GM21737 (cell line): ENCODE data around the gene GNG14.
"Not testable (repeated sequence)": the region's sequence is repeated elsewhere in the genome, so short reads cannot be mapped to it uniquely, and the experiment has no call there.

ENCODE experiments used
- ATAC-seq: cut with Tn5 transposase; IDR thresholded peaks from one replicate; pipeline ENCODE4 v1.9.1; 2021; ENCODE audit warnings: mild to moderate bottlenecking, moderate library complexity; ENCODE audit not compliant: unreplicated experiment

The GNG14 gene

DNA sequence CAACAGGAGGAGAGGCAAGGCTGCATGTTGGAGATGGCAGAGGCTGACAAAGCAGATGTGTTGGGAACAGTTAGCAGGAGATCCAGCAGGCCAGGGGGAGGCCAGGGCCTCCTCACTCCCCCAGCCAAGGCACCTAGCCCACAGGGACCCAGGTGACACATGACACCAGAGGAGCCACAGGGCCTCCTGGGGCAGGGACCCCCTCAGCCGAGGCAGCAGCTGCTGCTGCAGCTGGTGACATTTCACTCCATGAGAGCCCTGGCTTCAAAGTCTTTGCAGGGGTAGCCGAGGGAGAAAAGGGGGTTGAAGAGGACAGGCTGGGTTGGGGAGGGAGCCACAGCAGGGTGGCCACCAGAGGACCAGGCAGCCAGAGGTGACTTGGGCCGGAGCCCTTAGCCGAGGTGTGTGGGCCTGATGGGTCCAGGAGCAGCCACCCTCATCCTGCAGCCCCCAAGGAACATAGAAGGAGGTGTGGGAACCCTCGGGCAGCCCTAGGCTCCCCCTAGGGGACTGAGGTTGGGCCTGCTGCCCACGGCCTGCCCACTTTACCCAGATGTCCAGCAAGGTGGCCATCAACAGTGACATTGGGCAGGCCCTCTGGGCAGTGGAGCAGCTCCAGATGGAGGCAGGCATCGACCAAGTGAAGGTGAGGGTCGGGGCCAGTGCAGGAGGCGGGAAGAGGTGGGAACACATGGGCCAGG lies at the start of gene GNG14:
Gene GNG14, plus strand, starts transcription at position 503 of the 701 bp plus-strand sequence. Its CDS starts 51 bp downstream, at position 554.
- ATAC-seq: no peak

DNA sequence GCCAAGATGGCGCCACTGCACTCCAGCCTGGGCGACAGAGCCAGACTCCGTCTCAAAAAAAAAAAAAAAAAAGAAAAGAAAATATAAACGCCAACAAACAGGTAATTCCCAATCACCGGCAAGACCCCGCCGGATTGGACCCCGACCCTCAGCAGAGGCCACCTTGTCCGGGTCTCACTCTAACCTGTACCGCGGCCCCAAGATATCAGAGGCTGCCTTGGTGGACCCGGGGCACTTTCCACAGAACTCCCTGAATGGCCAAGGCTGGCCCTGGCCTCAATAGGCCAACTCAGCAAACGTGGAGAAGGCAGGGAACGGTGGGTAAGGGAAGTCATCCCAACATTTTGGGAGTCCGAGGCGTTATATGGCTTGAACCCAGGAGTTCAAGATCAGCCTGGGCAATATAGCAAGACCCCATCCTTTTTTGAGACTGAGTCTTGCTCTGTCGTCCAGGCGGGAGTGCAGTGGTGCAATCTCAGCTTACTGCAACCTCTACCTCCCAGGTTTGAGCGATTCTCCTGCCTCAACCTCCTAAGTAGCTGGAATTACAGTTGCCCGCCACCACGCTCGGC lies 49.1 kb upstream of the GNG14 start:
- no peak for ATAC-seq

DNA sequence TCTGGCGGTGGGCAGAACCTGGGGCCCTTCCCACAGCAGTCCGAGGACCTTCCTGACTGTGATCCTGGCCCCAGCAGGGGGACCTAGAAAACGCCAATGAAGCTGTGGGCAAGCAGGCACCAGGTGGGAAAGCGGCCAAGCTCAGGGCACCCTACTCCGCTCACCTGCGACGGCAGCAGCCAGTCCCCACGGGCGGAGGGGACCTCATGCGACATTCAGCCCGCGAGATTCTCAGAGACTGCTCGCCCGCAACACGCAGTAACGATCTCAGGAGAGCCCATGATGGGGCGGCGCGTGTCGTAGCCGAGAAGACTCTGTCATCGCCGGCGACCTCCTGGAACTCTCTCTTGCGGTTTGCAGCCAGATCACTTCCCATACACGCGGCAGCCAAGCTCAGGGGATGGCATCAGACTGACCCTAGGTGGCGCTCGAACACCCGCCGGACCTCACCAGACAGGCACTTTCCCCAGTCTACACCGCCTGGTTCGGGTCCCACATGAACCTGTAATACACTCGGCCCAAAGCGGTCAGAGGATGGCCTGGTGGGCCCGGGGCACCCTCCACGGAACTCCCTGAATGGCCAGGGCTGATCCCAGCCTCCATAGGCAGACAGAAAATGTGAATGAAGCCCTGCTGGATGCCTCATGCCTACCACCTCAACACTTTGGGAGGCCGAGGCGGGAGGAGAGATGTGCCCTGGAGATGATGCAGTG lies 47.7 kb upstream of the GNG14 start:
- ATAC-seq: peak; percentile 54

DNA sequence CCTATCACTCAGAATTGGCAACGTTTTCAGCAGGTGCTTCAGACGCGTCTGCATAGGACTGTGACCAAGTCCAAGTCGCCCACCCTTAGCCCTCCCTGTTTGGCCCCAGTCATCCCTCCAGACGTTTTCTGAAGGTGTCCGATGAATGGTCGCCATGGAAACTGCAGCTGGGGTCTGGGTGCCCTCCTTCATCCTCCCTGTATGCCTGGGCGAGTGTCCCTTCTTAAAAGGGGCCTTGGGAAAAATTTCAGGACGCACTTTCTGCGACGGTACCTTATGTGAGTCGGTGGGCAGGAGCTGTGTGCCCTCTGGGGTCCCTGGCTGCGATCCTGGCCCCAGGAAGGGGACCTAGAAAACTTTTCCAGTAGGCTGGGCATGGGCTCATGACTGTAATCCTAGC lies 46.3 kb upstream of the GNG14 start:
- no peak for ATAC-seq

DNA sequence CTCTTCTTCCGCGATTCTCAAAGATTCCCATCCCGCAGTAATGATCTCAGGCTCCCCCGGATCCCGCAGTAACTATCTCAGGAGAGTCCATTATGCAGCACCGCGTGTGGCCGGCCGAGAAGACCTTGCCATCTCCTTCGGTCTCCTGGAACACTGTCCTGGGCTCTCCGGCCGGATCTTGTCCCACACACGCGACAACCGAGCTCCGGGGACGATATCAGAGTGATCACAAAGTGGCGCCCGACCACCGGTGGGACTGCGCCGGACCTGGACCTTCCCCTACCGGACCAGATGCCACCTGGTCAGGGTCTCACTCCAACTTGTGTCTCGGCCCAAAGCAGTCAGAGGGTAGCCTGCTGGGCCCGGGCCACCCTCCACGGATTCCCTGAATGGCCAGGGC lies 45.3 kb upstream of the GNG14 start:
- no peak for ATAC-seq

DNA sequence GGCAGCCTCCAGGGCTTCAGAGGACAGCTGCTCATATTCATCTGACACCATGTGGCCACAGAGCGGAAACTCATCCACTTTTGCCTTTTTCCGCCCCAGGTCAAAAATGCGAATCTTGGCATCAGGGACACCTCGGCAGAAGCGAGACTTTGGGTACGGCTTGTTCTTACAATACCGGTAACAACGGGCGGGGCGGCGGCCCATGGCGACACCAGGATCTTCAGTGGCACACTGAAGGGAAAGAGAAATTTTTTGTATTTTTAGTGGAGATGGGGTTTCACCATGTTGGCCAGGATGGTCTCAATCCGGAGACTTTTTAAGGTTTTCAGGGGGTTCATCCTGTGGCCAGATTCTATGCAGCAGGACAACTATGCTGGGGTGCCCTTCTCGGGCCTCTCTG lies 44.1 kb upstream of the GNG14 start:
- ATAC-seq: not testable (repeated sequence)

DNA sequence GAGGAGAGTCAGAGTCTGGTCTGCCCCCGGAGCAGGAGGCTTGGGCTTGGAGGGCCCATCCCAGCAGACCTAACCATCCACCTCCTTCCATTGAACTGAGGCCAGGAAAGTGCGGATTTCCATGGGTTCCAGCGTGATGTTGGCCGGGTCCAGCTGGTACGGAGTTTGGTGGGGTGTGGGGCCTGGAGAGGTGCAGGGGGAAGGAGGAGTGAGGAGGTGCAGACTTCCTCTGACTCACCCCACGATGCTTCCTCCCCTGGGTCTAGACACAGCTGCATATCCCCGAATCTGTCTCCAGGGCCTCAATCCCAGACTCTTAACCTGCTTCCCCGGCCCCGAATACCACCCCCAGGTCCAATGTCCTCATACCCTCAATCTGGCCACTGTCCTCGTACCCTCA lies 41.2 kb upstream of the GNG14 start:
- no peak for ATAC-seq

DNA sequence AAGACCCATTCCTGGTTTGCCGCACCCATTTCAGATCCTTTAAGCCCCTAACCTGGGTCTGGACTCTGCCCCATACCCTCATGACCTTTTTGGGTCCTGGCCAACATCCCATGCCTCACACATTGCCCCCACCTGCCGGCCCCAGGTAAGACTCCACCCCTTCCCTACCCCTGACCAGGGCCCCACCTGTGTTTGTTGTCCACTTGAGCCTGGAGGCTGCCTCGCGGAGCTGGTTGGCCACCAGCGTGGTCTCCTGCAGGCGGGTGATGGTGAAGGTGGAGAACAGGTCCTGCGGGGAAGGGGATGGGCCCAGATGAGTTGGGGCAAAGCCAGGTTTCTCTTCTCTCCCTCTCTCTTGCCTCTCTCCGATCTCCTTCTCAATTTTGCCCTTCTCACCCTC lies 40.8 kb upstream of the GNG14 start:
- no peak for ATAC-seq

DNA sequence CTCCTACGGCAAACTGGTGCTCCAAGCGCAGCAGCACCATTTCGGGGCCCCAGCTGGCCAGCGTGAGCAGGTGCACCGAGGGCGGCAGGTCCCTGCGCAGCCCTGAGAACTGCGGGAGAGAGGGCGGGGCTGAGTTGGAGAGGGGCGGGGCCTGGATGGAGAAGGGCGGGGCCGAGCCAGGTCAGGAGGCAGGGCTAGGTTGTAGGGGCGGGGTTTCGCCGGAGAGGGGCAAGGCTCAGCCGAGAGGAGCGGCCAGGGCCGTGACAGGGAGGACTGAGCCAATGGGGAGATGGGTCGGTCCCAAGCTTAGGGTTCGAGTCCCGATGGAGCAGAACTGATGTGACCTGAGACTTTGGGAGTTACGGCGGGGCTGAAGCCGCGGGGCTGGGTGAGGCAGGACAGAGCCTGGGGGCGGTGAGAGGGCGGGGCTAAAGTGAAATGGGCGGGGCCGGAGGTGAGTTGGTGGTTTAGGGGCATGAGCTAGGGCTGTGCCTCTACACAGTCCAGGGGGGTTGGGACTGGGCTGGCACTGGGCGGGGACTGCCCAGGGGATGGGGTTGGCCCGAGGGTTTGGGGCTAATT lies 40.2 kb upstream of the GNG14 start:
- no peak for ATAC-seq

DNA sequence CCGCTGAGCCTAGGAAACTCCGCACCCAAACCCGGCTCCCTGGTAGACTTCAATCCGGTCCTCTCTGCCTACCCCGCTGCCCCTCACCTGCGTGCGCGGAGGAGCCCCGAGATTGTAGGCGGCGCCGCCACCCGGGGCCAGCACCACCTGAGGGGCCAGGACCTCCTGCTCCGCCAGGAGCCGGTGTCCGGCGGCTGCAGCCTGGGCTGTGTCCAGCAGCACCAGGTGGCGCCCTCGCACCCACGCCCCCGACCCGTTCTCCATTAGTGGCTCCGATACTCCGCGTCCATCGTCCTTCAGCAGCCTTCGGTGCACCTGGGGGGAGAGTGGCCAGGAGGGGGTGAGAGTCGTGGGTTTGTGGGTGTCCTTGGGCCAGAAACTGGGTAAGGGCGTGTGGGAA lies 39.7 kb upstream of the GNG14 start:
- no peak for ATAC-seq

DNA sequence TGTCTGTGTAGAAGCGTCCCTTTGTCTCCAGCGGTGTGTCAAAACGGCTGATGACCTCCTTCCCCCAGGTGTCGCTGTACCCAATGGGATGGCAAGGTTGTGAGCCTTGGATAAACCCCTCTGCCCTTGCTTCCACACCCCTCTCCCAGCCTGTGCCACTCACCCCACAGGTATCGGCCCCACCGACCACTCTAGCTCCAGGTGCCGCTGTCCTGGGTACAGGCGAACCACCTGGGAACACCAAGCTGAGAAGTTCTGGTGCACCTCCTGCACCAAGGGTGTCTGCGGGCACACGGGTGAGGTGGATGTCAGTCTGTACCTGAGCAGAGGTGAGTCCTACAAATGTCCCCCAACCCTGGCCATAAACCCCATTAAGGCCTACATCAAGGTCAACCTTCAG lies 37.9 kb upstream of the GNG14 start:
- no peak for ATAC-seq

DNA sequence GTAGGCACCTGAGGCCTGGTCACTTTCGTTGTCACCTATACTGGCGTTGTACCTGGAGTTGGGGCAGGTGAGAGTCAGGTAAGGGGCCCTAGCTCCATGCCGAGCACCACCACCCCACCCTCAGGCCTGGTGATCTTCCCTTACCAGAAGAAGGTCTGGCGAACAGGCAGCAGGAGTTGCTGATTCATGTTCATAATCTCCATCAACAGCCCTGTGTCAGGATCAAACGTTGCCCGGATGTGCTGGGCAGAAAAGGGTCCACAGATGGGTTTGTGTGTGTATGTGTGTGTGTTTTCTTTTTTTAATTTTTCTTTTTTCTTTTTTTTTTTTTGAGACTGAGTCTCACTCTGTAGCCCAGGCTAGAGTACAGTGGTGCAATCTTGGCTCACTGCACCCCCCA lies 35.6 kb upstream of the GNG14 start:
- no peak for ATAC-seq

DNA sequence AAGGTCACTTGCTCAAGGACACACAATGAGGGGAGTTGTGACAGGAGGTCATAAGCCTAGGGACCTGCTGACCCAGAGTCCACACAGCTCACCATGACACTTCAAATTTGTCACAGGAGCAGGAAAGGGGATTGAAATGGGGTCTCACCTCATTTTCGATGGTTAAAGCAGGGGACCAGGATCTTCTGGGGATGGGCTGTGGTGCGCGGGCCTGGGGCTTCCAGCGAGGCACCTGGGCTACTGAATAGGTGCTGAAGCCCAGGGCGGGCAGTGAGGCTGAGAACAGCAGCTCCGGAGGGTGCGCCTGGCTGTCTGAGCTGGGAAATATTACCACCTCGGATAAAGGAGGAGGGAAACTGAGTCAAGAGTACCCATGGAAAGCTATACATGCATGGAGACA lies 32.3 kb upstream of the GNG14 start:
- ATAC-seq: no peak

DNA sequence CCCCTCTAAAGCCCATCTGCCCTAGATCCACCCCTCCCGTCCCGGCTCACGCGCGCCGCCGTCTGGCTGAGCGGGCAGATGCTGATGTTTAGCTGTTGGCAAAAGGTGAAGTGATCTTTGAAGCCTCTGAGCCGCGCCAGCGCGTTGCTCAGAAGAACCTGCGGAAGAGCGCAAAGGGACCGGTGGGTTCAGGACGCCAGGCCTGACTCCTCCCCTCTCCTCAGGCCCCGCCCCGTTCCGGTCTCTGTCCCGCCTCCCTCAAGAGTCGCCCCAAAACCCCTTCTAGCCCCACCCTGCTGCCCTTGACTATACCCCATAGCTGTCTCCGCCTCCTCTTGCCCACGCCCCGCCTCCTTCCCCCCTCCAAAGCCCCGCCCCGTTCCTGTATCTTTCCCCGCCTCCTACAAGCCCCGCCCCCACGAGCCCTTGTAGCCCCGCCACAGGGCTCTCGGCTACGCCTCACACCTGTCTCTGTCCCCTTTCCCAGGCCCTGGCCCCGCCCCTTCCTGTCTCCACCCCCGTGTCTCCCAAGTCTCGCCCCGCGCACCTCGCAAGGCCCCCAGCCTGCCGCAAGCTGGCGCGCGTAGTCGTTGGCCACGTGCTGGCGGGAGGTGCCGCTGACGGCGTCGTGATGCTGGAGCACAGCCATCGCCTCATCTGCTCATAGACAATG lies 30.8 kb upstream of the GNG14 start:
- no peak for ATAC-seq

DNA sequence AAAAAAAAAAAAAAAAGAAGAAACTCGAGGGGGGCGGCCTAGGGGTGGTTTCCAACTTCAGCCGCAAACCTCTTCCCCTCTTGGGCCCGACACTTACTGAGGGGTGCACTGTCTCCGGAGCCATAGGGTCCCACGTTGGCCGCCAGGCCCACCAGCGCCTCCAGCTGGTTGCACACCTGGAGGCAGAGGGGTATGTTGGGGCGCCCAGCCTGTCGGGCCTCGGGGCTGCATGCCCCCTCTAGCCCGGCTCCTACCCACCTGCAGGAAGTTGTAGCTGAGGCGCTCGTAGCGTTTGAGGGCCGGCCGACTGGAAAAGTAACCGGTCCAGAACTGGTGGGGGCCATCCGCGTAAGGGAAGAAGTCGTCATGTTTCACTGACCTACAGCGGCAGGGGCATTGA lies 29.8 kb upstream of the GNG14 start:
- no peak for ATAC-seq

DNA sequence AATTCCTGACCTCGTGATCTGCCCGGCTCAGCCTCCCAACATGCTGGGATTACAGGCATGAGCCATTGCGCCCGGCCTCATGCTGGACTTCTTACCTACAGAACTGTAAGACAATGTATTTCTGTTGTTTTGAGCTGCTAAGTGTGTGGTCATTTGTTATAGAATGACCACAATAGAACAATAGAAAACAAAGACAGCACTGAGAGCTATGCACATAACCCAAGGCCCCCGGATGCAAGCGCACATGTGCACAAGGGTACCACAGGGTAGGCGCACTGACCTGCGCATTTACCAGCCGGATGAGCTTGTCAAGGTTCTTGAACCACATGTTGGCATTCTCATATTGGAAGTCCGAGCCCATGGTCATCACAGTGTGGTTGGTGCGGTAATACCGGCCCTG lies 26.8 kb upstream of the GNG14 start:
- ATAC-seq: no peak

DNA sequence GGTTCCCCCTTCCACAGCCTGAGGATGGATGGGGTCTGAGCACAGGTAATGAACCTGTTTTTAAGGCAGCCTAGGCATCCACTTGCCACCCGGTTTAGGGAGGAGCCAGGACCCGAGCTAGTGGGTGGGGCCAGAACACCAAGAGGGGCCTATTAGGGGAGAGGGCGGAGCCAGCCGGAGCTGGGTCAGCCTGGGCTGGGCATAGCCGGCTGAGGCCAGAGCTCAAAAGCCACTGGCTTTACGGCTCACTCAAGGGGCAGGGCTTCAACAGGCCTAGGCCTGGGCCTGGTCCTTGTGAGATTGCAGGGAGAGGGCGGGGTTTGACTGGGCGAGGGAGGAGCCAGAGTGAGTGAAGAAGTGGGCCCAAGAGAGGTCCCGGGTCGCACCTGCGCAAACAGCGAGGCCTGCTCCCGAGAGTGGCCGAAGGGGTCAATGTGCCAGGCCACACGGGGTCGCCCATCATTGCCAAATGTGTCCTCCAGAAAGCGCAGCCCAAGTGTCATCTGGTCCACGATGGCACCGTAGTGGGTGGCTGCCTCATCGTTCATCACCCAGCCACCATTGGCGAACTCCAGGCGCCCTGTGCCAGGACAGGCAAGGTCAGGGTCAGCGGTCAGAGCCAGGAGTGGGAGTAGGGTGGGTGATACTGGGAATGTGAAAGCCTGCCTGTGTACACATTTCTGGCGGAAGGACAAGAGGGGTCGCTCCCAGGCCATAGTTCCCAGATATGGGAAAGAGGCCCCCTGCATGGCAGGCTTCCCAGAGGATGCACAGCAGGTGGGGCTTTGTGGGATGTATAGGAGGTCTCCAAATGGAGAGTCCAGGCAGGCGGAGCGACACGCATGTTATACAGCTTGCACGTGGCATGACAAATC lies 23.2 kb upstream of the GNG14 start:
- no peak for ATAC-seq

DNA sequence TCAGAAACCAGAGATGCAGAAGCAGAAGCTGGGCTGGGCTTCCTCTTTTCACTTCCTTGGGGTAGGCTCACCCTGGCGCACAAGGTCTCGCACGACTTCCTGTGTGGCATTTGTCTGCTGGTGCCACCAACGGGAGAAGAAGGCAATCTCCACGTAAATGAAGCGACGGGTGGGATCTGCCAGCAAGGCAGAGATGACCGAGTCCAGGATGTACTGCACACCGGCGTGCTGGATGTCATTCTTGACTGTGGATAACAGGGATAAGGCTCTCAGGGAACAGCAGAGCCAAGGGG lies 22.6 kb upstream of the GNG14 start:
- ATAC-seq: no peak

DNA sequence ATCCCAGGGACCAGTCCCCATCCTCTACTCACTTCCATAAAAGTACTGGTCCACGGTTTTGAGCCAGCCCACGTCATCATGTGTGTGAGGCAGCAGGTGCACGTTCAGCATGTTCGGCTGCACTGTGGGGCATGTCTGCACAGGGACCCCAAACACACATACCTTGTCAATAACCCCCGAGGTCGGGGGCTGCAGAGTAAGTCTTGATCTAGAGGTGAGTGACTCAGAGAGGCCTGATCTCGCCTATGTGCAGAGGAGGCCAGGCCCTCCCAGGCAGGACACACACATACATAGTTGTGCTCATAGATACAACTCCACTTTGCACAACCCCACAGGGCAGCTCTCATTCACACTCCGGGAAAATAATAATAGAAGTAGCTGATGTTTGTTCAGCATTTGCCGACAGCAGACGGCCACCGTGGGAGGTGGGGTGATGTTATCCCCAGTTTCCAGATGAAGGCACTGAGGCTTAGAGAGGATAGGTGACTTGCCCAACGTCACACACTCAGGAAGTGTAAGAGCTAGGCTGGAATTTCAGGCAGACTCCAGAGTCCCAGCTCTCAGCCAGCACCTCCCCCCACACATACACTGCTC lies 22.0 kb upstream of the GNG14 start:
- no peak for ATAC-seq
